ENCODE measurements around the gene NFASC.

The NFASC gene

DNA sequence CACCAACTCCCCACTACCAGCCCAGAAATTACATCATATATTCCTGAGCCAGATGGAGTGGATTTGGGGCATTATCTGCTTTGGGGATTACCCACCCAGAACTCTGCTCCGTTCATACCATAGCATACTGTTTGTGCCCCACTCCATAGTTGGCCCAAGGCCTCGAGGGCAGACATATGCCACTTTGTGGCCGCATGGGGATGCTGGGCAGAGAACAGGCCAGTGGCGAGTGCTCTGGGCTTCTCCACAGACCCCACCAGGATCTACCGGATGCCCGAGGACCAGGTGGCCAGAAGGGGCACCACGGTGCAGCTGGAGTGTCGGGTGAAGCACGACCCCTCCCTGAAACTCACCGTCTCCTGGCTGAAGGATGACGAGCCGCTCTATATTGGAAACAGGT, 104.4 kb downstream of the NFASC start:
- H3K27me3 ChIP-seq, result no peaks in the 10 kb centered on the region

GRCh38 chr1:204975568-204976235, 105.0 kb downstream of the NFASC start:
- Histone ChIP-seq H3K36me3 (no peaks in the 10 kb centered on the region), H3K9me3 (no peaks in the 10 kb centered on the region), H3K4me1 (ENCODE audit: control insufficient read depth in 1 of 2, insufficient read depth in 1 of 2, low read depth in 1 of 2, low read length in 1 of 2) (peaks cover 70 to 71% of the 10 kb centered on the region in 2 experiments), H3K27me3 (no peaks in the 10 kb centered on the region), H3K4me3 (ENCODE audit: low read depth in 1 of 2, low read length in 1 of 2) (no peak overlapping the region), H3K27ac (no peak overlapping the region)
- TF ChIP-seq CTCF (IDR thresholded peaks at IDR 0.05), result peak; percentile 91

More for the DNA sequence above, 104.4 kb downstream of the NFASC start:
- H3K9me3 ChIP-seq, result no peaks in the 10 kb centered on the region
- no peaks in the 10 kb centered on the region for H3K36me3 ChIP-seq
- no peak overlapping the region for H3K27ac ChIP-seq
- H3K4me3 ChIP-seq (ENCODE audit: low read depth in 1 of 2, low read length in 1 of 2), result no peak overlapping the region
- no peak for TF ChIP-seq CTCF (IDR thresholded peaks at IDR 0.05)
- peaks cover 77 to 78% of the 10 kb centered on the region in 2 experiments for H3K4me1 ChIP-seq (ENCODE audit: control insufficient read depth in 1 of 2, insufficient read depth in 1 of 2, low read depth in 1 of 2, low read length in 1 of 2)

DNA sequence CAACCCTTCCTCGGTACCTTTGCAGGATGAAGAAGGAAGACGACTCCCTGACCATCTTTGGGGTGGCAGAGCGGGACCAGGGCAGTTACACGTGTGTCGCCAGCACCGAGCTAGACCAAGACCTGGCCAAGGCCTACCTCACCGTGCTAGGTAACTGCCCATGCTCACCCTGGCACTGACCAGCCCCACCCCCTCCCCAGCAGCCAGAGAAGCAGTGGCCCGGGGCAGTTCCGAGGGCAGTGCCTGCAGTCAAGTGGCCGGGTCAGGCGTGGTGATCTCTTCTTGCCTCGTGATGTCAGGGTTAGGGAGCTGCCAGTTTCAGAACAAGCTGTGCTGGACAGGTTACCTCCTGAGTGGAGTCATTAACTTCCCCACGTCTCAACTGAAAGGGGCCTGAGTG, 106.0 kb downstream of the NFASC start:
- Histone ChIP-seq H3K4me1 (ENCODE audit: control insufficient read depth in 1 of 2, insufficient read depth in 1 of 2, low read depth in 1 of 2, low read length in 1 of 2) (peaks cover 60 to 62% of the 10 kb centered on the region in 2 experiments), H3K27me3 (no peaks in the 10 kb centered on the region), H3K36me3 (no peaks in the 10 kb centered on the region), H3K27ac (peak overlapping the region; percentile 59), H3K9me3 (no peaks in the 10 kb centered on the region), H3K4me3 (ENCODE audit: low read depth in 1 of 2, low read length in 1 of 2) (no peak overlapping the region)
- no peak for TF ChIP-seq CTCF (IDR thresholded peaks at IDR 0.05)

DNA sequence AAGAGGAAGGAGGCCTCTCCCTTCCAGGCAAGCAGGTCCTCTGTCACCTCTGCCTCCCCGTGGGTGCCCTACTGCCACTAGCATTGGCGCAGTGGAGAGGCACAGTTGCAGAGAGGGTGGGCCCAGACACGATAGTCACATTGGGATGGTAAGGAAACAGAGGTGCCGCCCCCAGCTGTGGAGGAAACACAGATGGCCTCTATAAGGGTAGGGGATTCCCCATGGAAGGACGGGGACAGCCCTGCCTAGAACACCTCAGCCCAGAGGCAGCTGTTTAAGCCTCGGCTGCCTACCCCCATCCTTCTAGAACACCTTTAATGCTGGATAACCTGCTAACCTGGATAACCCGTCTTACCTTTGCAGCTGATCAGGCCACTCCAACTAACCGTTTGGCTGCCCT, 106.7 kb downstream of the NFASC start:
- H3K9me3 ChIP-seq, result no peaks in the 10 kb centered on the region
- H3K4me1 ChIP-seq (ENCODE audit: control insufficient read depth in 1 of 2, insufficient read depth in 1 of 2, low read depth in 1 of 2, low read length in 1 of 2), result peaks cover 54 to 55% of the 10 kb centered on the region in 2 experiments
- H3K27me3 ChIP-seq, result no peaks in the 10 kb centered on the region
- H3K4me3 ChIP-seq (ENCODE audit: low read depth in 1 of 2, low read length in 1 of 2), result no peak overlapping the region
- TF ChIP-seq CTCF (IDR thresholded peaks at IDR 0.05), result no peak
- H3K27ac ChIP-seq, result peak overlapping the region; percentile 59
- H3K36me3 ChIP-seq, result no peaks in the 10 kb centered on the region

DNA sequence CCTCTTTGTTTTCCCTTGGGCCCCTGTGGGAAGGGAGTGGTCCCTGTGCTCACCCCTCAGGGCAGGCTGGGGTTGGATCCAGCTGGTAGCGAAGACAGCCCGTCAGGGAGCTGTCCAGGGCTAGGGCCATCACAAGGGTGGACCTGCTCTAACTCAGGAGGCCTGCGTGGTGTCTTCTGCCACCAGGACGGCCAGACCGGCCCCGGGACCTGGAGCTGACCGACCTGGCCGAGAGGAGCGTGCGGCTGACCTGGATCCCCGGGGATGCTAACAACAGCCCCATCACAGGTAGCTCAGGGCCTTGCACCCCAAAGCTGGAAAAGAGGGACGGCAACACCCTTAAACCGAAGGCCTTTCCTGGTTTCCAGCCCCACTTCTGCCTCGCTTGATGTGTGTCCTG, 108.1 kb downstream of the NFASC start:
- no peak overlapping the region for H3K27ac ChIP-seq
- no peaks in the 10 kb centered on the region for H3K9me3 ChIP-seq
- H3K36me3 ChIP-seq, result no peaks in the 10 kb centered on the region
- no peak overlapping the region for H3K4me3 ChIP-seq (ENCODE audit: low read depth in 1 of 2, low read length in 1 of 2)
- peaks cover 51 to 53% of the 10 kb centered on the region in 2 experiments for H3K4me1 ChIP-seq (ENCODE audit: control insufficient read depth in 1 of 2, insufficient read depth in 1 of 2, low read depth in 1 of 2, low read length in 1 of 2)
- no peak for TF ChIP-seq CTCF (IDR thresholded peaks at IDR 0.05)
- H3K27me3 ChIP-seq, result no peaks in the 10 kb centered on the region

Data from neutrophil (primary cell).